Glomerular visceral epithelial cell (primary cell): ENCODE results near the gene SGCG.
A peak's percentile ranks its signal among the peaks of the same experiment; 100 is the strongest.
"Not testable (repeated sequence)": the region's sequence is repeated elsewhere in the genome, so short reads cannot be mapped to it uniquely, and the experiment has no call there.

Experiments
- DNase-seq: peaks from one replicate; pipeline ENCODE4 v3.0.0-alpha.2; 2016; ENCODE audit errors: extremely low spot score

SGCG gene

GRCh38 chr13:23180711-23181110 lies at the start of gene SGCG:
Gene SGCG (plus strand): TSS chr13:23180979. CDS start chr13:23203695, 22,716 bp downstream.
- DNase-seq, result no peak

- no peak for DNase-seq
Observed at GRCh38 chr13:23134542-23134941, 46.2 kb upstream of the SGCG start.

- no peak for DNase-seq
Observed at GRCh38 chr13:23140492-23140891, 40.3 kb upstream of the SGCG start.

- DNase-seq, result no peak
Observed at GRCh38 chr13:23141964-23142363, 38.8 kb upstream of the SGCG start.

GRCh38 chr13:23142607-23143006 lies 38.2 kb upstream of the SGCG start:
- DNase-seq, result not testable (repeated sequence)

- DNase-seq, result no peak
Observed at GRCh38 chr13:23144431-23144830, 36.3 kb upstream of the SGCG start.

- no peak for DNase-seq
Observed at GRCh38 chr13:23146006-23146405, 34.8 kb upstream of the SGCG start.

- no peak for DNase-seq
Observed at GRCh38 chr13:23146811-23147625, 33.8 kb upstream of the SGCG start.

- DNase-seq, result no peak
Observed at GRCh38 chr13:23147827-23148226, 33.0 kb upstream of the SGCG start.

GRCh38 chr13:23157781-23158180 lies 23.0 kb upstream of the SGCG start:
- no peak for DNase-seq

GRCh38 chr13:23159205-23159759 lies 21.5 kb upstream of the SGCG start:
- peak; percentile 41 for DNase-seq

GRCh38 chr13:23159760-23160637 lies 20.8 kb upstream of the SGCG start:
- peak; percentile 13 for DNase-seq

GRCh38 chr13:23160638-23161480 lies 19.9 kb upstream of the SGCG start:
- no peak for DNase-seq

- DNase-seq, result no peak
Observed at GRCh38 chr13:23161481-23161825, 19.3 kb upstream of the SGCG start.

GRCh38 chr13:23175920-23176319 lies 4.9 kb upstream of the SGCG start:
- DNase-seq, result no peak

GRCh38 chr13:23182142-23182541 lies 1.4 kb downstream of the SGCG start:
- DNase-seq, result no peak

- no peak for DNase-seq
Observed at GRCh38 chr13:23183292-23183691, 2.5 kb downstream of the SGCG start.

- DNase-seq, result no peak
Observed at GRCh38 chr13:23185542-23185941, 4.8 kb downstream of the SGCG start.

GRCh38 chr13:23201870-23202269 lies 21.1 kb downstream of the SGCG start:
- DNase-seq, result no peak

GRCh38 chr13:23202383-23202782 lies 21.6 kb downstream of the SGCG start:
- no peak for DNase-seq

- DNase-seq, result no peak
Observed at GRCh38 chr13:23203516-23203915, 22.7 kb downstream of the SGCG start.

GRCh38 chr13:23205807-23206206 lies 25.0 kb downstream of the SGCG start:
- no peak for DNase-seq
